Measurements from ENCODE around the gene PHEX.

GRCh38 chrX:22234380-22234779 is 202.3 kb downstream of the PHEX start:
- TF ChIP-seq CTCF (IDR thresholded peaks at IDR 0.05 in 4 of 5, conservative IDR thresholded peaks at IDR 0.05 in 1 of 5) (no peak), POLR2A (IDR thresholded peaks at IDR 0.05) (no peak)

Data from gastrocnemius medialis (tissue), 4 donors.